Mammary microvascular endothelial cell (primary cell): Measurements from ENCODE around the gene FASTK. TPM values are rescaled to one million over a fixed set of nuclear protein-coding genes. Genes with fewer than 3 reads are reported as not detected.

Source experiments
- total RNA-seq: library from RNA; depleted of rRNA; stranded (reverse); fragments of >200 nt; gene quantifications from 2 replicates; pipeline ENCODE4 v1.2.3, GENCODE V29; 2015

The FASTK gene
- total RNA-seq = 58.4 and 84.6 TPM in 2 replicates

GRCh38 chr7:151080522-151081169, at the start of gene FASTK:
FASTK (minus strand) TSS chr7:151080809; CDS start chr7:151080766, 43 bp downstream.

GRCh38 chr7:151085691-151086620, 5.3 kb upstream of the FASTK start, which contains the start of gene AGAP3:
AGAP3 (plus strand) TSS chr7:151086475; CDS start chr7:151086742, 267 bp downstream.

GRCh38 chr7:151083071-151083823, 2.6 kb upstream of the FASTK start, which contains the start of gene TMUB1:
TMUB1 (minus strand) TSS chr7:151083493; CDS start chr7:151082563, 930 bp downstream.

GRCh38 chr7:151059367-151060112, 21.1 kb downstream of the FASTK start, which contains the start of gene SLC4A2:
SLC4A2 (plus strand) TSS chr7:151059589; CDS start chr7:151061988, 2,399 bp downstream.

GRCh38 chr7:151057506-151057988, 23.1 kb downstream of the FASTK start, which contains the start of gene CDK5:
CDK5 (minus strand) TSS chr7:151057897; CDS start chr7:151057848, 49 bp downstream.

GRCh38 chr7:151047976-151048815, 32.4 kb downstream of the FASTK start, which contains the start of gene ASIC3:
ASIC3 (plus strand) TSS chr7:151048531; CDS start chr7:151048886, 355 bp downstream.

GRCh38 chr7:151028131-151028947, 52.3 kb downstream of the FASTK start, which contains the start of gene ABCB8:
ABCB8 (plus strand) TSS chr7:151028450; CDS start chr7:151028516, 66 bp downstream.

Other genes with a start within 250 kb of the FASTK start
- gene AOC1, start 228.3 kb downstream of the FASTK start, total RNA-seq = not detected in 2 replicates
- gene KCNH2, start 102.5 kb downstream of the FASTK start, total RNA-seq = not detected in 2 replicates
- gene NOS3, start 89.8 kb downstream of the FASTK start, total RNA-seq = 25.3 and 34.3 TPM in 2 replicates
- not detected in 2 replicates for gene ATG9B, start 56.3 kb downstream of the FASTK start, total RNA-seq
- 37.6 and 46.2 TPM in 2 replicates for gene ABCB8, start 52.4 kb downstream of the FASTK start, total RNA-seq
- not detected in 2 replicates for gene ASIC3, start 32.3 kb downstream of the FASTK start, total RNA-seq
- 11.5 and 16.9 TPM in 2 replicates for gene CDK5, start 22.9 kb downstream of the FASTK start, total RNA-seq
- gene SLC4A2, start 21.2 kb downstream of the FASTK start, total RNA-seq = 123 and 130 TPM in 2 replicates
- gene TMUB1, start 2.7 kb upstream of the FASTK start, total RNA-seq = 35.4 and 40.9 TPM in 2 replicates
- gene AGAP3, start 5.7 kb upstream of the FASTK start, total RNA-seq = 31.6 and 41.0 TPM in 2 replicates
- gene GBX1, start 86.9 kb upstream of the FASTK start, total RNA-seq = not detected in 2 replicates
- not detected in 2 replicates for gene ASB10, start 106.4 kb upstream of the FASTK start, total RNA-seq
- not detected in 2 replicates for gene H2BK1, start 129.7 kb upstream of the FASTK start, total RNA-seq
- 72.6 and 73.6 TPM in 2 replicates for gene ABCF2, start 146.4 kb upstream of the FASTK start, total RNA-seq
- 66.8 and 70.4 TPM in 2 replicates for gene CHPF2, start 151.7 kb upstream of the FASTK start, total RNA-seq
- gene SMARCD3, start 167.9 kb upstream of the FASTK start, total RNA-seq = 0.33 and 0.59 TPM in 2 replicates